Measurements from ENCODE around the gene TLE6.
"Not testable (repeated sequence)": the region's sequence is repeated elsewhere in the genome, so short reads cannot be mapped to it uniquely, and the experiment has no call there.

Gene TLE6

GRCh38 chr19:3005345-3005744 lies 28.0 kb downstream of the TLE6 start:
- DNase-seq, result no peak

GRCh38 chr19:3006075-3006767 lies 28.9 kb downstream of the TLE6 start:
- DNase-seq, result no peak

- DNase-seq, result no peak
These were observed 30.6 kb downstream of the TLE6 start for GRCh38 chr19:3007975-3008374.

GRCh38 chr19:3008994-3009393 lies 31.6 kb downstream of the TLE6 start:
- DNase-seq, result no peak

GRCh38 chr19:3010871-3011270 lies 33.5 kb downstream of the TLE6 start:
- DNase-seq, result no peak

GRCh38 chr19:3012059-3012458 lies 34.7 kb downstream of the TLE6 start:
- not testable (repeated sequence) for DNase-seq

GRCh38 chr19:3012621-3013262 lies 35.4 kb downstream of the TLE6 start:
- DNase-seq, result no peak

GRCh38 chr19:3013263-3013725 lies 35.9 kb downstream of the TLE6 start:
- no peak for DNase-seq

GRCh38 chr19:3014135-3014534 lies 36.8 kb downstream of the TLE6 start:
- no peak for DNase-seq

GRCh38 chr19:3015126-3016057 lies 38.0 kb downstream of the TLE6 start:
- DNase-seq, result no peak

- no peak for DNase-seq
These were observed 40.6 kb downstream of the TLE6 start for GRCh38 chr19:3017923-3018322.

- no peak for DNase-seq
These were observed 42.0 kb downstream of the TLE6 start for GRCh38 chr19:3019211-3019854.

- DNase-seq, result no peak
These were observed 43.1 kb downstream of the TLE6 start for GRCh38 chr19:3020321-3020960.

GRCh38 chr19:3024509-3024869 lies 47.1 kb downstream of the TLE6 start:
- no peak for DNase-seq

GRCh38 chr19:3024870-3025548 lies 47.6 kb downstream of the TLE6 start:
- no peak for DNase-seq

GRCh38 chr19:3025549-3025886 lies 48.2 kb downstream of the TLE6 start:
- DNase-seq, result no peak

GRCh38 chr19:3026768-3027167 lies 49.4 kb downstream of the TLE6 start:
- DNase-seq, result no peak

GRCh38 chr19:3027292-3027691 lies 49.9 kb downstream of the TLE6 start:
- DNase-seq, result no peak

GRCh38 chr19:3027981-3028304 lies 50.6 kb downstream of the TLE6 start:
- no peak for DNase-seq

GRCh38 chr19:3028305-3029064 lies 51.1 kb downstream of the TLE6 start:
- no peak for DNase-seq

All from NCI-H1436 (cell line).